ENCODE results near the gene THRSP.
"Not testable (repeated sequence)": the region's sequence is repeated elsewhere in the genome, so short reads cannot be mapped to it uniquely, and the experiment has no call there.

THRSP gene

GRCh38 chr11:78038697-78039313, 24.9 kb upstream of the THRSP start:
- DNase-seq: no peak

GRCh38 chr11:78039391-78039918, 24.2 kb upstream of the THRSP start:
- DNase-seq: no peak

DNA sequence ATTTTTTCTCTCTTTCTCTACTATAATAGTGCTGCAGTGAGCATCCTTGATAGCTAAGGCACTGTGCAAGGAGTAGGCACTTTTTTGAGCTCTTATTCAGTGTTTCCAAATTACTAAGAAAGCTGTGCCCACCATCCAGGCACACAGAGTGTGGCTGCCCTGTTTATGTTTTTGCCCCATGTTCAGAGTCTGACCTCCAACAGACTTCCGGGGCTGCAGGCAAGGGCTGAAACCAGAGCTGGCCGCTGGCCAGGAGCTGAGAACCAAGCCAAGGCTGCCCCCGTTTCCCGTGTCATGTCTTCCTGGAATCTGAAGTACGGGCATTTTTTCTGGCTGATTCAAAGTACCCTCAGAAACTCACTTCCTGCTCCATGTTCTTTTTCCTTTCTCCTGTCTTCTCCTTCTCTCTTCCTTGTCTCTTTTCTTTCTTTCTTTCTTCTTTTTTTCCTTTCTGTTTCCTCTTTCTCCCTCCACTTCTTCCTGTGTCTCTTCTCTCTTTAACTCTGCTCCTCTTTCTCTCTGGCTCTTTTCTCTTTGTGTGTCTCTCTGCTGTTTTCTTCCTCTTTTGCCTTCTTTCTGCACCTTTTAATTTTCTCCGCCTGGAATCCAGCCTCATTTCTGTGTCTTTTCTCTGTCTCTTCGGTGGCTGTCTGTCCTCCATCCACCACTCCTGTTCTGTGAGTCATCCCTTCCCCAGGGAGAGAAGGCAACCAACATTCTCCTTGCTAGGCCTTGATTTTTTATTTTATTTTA, 23.6 kb upstream of the THRSP start:
- peak in 40 of 56 donors; percentile 4 to 72 (median 26) for DNase-seq

DNA sequence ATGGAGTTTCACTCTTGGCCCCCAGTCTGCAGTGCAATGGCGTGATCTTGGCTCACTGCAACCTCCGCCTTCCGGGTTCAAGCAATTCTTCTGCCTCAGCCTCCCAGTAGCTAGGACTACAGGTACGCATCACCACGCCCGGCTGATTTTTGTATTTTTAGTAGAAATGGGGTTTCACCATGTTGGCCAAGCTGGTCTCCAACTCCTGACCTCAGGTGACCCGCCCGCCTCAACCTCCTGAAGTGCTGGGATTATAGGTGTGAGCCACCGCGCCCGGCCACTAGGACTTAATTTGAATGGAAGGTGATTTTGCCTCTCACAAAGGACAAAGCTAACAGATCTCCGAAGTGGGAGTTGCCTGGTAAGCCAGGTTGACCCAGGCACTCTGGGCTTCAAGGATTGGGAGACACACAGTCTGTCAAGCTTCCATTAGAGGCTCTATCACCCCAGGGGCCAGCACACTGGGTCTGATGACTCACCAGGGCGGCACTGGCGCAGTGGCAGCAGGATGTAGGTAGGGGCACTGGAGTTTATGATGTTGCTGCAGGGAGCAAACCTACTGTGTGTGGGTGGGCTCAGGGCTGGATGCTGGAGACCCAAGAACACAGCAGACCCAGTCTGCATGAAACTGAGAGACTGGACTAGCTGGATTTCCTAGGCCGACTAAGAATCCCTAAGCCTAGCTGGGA, 22.8 kb upstream of the THRSP start:
- DNase-seq: no peak

DNA sequence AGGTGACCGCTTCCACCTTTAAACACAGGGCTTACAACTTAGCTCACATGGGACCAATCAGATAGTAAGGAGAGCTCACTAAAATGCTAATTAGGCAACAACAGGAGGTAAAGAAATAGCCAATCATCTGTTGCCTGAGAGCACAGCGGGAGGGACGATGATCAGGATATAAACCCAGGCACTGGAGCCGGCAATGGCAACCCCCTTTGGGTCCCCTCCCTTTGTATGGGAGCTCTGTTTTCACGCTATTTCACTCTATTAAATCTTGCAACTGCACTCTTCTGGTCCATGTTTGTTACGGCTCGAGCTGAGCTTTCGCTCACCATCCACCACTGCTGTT, 22.3 kb upstream of the THRSP start:
- DNase-seq: not testable (repeated sequence)

- DNase-seq: no peak
Observed at GRCh38 chr11:78041843-78042440, 21.7 kb upstream of the THRSP start.

DNA sequence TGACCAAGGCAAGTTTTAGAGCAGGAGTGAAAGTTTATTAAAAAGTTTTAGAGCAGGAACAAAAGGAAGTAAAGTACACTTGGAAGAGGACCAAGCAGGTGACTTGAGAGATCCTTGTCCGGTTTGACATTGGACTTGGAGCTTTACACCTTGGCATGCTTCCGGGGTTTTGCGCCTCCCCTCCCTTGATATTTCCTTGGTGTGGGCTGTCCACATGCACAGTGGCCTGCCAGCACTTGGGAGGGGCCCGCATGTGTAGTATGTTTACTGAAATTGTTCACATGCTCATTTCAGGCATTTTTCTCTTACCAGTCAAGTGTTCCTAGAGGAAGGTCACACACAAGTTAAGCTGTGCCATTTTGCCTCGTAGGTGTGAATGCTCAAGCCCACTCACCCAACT, 19.0 kb upstream of the THRSP start:
- DNase-seq: no peak

DNA sequence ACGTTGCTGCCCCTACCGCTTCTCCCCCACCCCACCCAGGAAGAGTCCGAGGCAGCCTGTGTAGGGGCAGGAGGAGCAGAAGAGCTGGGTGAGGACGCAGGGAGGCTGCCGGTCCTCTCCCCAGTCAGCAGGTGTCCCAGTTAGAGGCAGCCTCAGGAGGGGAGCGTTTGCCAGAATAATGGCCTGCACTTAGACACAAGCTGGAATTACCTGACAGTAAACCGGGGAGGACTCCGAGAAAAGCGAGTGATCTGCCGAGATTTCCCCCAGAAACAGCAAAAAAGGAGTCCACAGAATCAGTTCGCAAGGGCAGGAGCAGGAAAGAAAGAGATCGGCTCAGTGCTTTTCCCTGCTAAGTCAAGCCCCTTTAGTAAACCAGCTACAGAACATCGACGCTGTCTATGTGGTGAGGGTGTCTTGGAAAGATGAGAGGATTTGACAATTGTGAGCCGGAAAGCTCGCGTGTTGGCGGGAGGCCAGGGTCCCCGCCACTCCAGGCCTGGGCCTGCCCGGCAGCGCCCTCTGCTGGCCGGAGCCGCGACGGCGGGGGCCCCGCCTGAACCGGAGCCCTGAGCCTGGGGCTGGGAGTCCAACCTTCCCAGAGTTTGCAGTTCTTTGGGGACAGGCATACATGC, 17.7 kb upstream of the THRSP start:
- DNase-seq: peak in 51 of 56 donors; percentile 33 to 89 (median 75)

DNA sequence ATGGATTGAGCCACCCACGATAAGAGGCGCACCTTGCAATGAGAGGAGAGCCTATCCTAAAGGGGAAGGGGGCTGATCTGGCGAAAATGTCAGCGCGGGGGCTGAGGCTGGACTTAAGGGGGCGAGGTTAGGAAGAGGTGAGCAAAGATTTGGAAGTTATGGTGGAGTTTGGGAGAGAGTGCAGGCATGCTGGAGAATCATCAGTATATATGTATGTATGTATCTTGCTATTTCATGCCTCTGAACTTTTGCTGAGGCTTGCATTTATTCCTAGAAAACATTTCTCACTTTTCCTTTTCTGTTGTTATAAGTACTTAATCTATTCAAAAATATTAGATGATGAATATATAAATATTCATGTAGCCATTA, 17.2 kb upstream of the THRSP start:
- no peak for DNase-seq

DNA sequence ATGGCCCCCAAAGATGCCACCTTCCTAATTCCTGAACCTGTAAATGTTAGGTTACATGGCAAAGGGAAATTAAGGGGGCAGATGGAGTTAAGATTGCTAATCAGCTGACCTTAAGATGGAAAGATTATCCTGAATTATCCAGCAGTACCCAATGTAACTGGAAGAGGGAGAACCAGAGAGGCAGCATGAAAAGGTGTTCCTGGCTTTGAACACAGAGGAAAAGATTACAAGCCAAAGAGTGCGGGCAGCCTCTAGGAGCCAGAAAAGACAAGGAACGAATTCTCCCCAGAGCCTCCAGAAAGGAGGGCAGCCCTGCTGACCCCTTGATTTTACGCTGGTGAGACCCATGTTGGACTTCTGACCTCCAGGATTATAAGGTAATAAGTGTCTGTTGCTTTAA, 15.1 kb upstream of the THRSP start:
- no peak for DNase-seq

DNA sequence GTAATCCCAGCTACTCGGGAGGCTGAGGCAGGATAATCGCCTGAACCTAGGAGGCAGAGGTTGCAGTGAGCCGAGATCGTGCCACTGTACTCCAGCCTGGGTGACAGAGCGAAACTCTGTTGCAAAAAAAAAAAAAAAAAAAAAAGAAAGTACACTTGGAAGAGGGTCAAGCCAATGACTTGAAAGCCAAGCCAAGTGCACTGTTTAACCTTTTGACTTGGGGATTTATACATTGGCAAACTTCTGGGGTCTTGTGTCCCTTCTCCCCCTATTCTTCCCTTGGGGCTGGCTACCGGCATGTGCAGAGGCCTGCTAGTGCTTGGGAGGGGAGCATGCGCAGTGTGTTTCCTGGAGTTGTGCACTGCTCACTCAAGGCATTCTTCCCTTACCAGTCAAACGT, 14.3 kb upstream of the THRSP start:
- no peak for DNase-seq

- no peak for DNase-seq
Observed at GRCh38 chr11:78050964-78051831, 12.5 kb upstream of the THRSP start.

DNA sequence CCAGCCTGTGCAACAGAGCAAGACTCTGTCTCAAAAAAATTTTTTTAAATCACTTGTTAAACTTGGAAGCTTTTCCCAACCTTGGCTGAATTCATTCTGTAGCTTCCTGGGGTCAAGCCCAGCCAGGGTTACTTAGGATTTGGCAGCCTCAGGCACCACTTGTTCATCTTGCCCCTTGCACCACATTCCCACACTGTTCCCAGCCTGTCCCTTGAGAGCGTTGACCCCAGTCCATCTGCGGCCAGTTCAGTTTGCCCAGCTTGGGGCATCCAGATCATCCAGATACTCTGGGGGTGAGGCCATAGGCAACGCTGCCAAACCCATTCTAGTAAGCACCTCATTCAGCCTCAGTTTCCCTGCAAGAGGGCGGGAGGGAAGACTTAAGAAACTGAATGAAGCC, 8.7 kb upstream of the THRSP start:
- DNase-seq: no peak

GRCh38 chr11:78056093-78056492, 7.6 kb upstream of the THRSP start:
- no peak for DNase-seq

- DNase-seq: no peak
Observed at GRCh38 chr11:78057462-78058055, 6.1 kb upstream of the THRSP start.

DNA sequence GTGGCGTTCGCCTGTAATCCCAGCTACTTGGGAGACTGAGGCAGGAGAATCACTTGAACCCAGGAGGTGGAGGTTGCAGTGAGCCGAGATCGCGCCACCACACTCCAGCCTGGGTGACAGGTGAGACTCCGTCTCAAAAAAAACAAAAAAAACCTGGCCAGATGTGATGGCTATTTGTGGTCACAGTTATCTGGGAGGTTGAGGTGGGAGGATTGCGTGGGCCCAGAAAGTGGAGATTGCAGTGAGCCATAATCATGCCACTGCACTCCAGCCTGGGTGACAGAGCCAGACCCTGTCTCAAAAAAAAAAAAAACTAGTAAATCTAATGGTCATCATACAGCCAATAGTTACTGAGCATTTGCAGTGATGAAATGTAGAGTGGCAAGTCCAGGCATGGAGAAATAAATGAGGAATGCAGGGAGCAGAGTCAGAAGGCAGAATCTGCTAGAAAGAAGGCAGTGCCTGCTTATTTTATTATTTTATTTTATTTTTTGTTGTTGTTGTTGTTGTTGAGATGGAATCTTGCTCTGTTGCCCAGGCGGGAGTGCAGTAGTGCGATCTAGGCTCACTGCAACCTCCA, 3.8 kb upstream of the THRSP start:
- DNase-seq: not testable (repeated sequence)

DNA sequence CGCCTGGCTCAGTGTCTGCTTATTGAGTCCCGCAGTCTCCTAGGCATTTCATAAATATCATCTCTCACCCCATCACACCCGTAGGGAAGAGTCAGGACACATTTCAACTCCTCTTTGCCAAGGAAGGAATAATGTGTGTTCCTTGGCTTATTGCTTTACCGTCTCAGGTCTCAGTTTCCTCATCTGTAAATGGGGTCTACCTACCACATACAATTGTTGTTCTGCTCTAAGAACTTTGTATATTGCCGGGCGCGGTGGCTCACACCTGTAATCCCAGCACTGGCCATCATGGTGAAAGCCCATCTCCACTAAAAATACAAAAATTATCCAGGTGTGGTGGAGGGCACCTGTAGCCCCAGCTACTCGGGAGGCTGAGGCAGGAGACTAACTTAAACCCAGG, 3.1 kb upstream of the THRSP start:
- DNase-seq: no peak

GRCh38 chr11:78061088-78061920, 2.4 kb upstream of the THRSP start:
- no peak for DNase-seq

- DNase-seq: peak in 37 of 56 donors; percentile 14 to 87 (median 55)
Observed at GRCh38 chr11:78061921-78062311, 1.7 kb upstream of the THRSP start.
